ENCODE measurements around the gene AKAP7. TPM values are rescaled to one million over a fixed set of nuclear protein-coding genes. Genes with fewer than 3 reads are reported as not detected.

Gene AKAP7
- total and polyA plus RNA-seq, 2 donors (not counting 3 experiments of a cell fraction or from before 2014, with no cell fraction given) = 0.76 to 3.3 TPM

DNA sequence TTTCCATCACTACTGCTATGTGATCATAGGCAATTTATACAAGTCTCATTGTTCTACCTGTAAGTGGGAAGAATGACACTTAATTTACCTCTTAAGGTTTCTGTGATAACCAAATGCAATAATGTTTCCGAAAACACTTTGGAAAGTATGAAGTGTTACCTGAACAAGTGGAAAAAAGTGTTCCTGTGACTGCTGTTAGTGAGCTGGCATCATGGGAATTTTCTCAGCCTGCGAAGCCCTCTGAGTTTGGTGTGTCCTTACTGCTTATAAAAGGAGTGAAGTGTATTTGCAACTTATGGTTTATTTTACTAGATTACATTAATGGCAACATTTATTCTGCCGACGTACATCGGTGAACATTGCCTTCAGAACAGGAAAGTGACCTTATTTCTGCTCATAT is 133.0 kb downstream of the AKAP7 start:
- ChIA-PET POLR2A (no interaction called here), CTCF (no interaction called here)
- TF ChIP-seq, protein P1, sequence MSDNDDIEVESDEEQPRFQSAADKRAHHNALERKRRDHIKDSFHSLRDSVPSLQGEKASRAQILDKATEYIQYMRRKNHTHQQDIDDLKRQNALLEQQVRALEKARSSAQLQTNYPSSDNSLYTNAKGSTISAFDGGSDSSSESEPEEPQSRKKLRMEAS (IDR thresholded peaks at IDR 0.05; ENCODE audit: insufficient read depth, insufficient read length) = no peak
- TF ChIP-seq, protein P2, sequence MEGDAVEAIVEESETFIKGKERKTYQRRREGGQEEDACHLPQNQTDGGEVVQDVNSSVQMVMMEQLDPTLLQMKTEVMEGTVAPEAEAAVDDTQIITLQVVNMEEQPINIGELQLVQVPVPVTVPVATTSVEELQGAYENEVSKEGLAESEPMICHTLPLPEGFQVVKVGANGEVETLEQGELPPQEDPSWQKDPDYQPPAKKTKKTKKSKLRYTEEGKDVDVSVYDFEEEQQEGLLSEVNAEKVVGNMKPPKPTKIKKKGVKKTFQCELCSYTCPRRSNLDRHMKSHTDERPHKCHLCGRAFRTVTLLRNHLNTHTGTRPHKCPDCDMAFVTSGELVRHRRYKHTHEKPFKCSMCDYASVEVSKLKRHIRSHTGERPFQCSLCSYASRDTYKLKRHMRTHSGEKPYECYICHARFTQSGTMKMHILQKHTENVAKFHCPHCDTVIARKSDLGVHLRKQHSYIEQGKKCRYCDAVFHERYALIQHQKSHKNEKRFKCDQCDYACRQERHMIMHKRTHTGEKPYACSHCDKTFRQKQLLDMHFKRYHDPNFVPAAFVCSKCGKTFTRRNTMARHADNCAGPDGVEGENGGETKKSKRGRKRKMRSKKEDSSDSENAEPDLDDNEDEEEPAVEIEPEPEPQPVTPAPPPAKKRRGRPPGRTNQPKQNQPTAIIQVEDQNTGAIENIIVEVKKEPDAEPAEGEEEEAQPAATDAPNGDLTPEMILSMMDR (IDR thresholded peaks at IDR 0.05; ENCODE audit: extremely low read depth in 1 of 2, insufficient read depth in 1 of 2, low read depth in 1 of 2, low read length in 2 of 2) = no peak
- TF ChIP-seq JUN (IDR thresholded peaks at IDR 0.05; ENCODE audit: borderline replicate concordance, insufficient read depth, insufficient read length, low read depth) (no peak), FOS (IDR thresholded peaks at IDR 0.05; ENCODE audit: borderline replicate concordance, insufficient read depth, low read length) (no peak), GATA2 (IDR thresholded peaks at IDR 0.05; ENCODE audit: insufficient read depth, insufficient read length, low read depth, low read length) (no peak), POLR2AphosphoS5 (IDR thresholded peaks at IDR 0.05; ENCODE audit: insufficient read depth, low read depth, low read length) (no peak), EZH2 (IDR thresholded peaks at IDR 0.05; ENCODE audit: borderline replicate concordance, low read depth, low read length, severe bottlenecking) (no peak), MYC (IDR thresholded peaks at IDR 0.05; ENCODE audit: low read depth, low read length) (no peak), POLR2A (IDR thresholded peaks at IDR 0.05; ENCODE audit: low read depth, low read length) (no peak)
- no peaks in the 10 kb centered on the region for H3K79me2 ChIP-seq (ENCODE audit: control insufficient read depth, insufficient read depth, low read length)
- no peaks in the 10 kb centered on the region for H3K4me1 ChIP-seq (ENCODE audit: control insufficient read depth, extremely low read depth, insufficient read depth, low read length)
- no peaks in the 10 kb centered on the region for H4K20me1 ChIP-seq (replicated peaks; ENCODE audit: control insufficient read depth, extremely low read depth, insufficient read depth, low read length)
- no peak overlapping the region for H2AFZ ChIP-seq (ENCODE audit: low read depth, low read length)
- no peak overlapping the region for H3K27ac ChIP-seq (ENCODE audit: insufficient read depth, low read depth, low read length)
- H3K36me3 ChIP-seq (ENCODE audit: control insufficient read depth in 2 of 2, extremely low read depth in 1 of 2, insufficient read depth in 2 of 2, low read length in 2 of 2) = no peaks in the 10 kb centered on the region
- BruUV-seq (replicated peaks) = no TSS peak
- no peaks in the 10 kb centered on the region for H3K9me1 ChIP-seq (replicated peaks; ENCODE audit: control insufficient read depth, extremely low read depth, insufficient read depth, low read length)
- no peaks in the 10 kb centered on the region for H3K27me3 ChIP-seq (ENCODE audit: control insufficient read depth in 2 of 2, insufficient read depth in 2 of 2, low read length in 2 of 2)
- dilution Hi-C loops (cut with MboI; ENCODE audit: extremely low pct_ligation_motif_present, low sequenced_read_pairs) (no loop called here), intact Hi-C loops (cut with micrococcal nuclease) (no loop called here)
- DNase-seq (ENCODE audit: low read depth, low spot score) = no peak
- FAIRE-seq = no peak
- no peaks in the 10 kb centered on the region for H3K9me3 ChIP-seq (replicated peaks; ENCODE audit: control insufficient read depth, insufficient read depth, low read length)
- H3K4me2 ChIP-seq (ENCODE audit: insufficient read depth, low read length) = no peak overlapping the region
- H3K4me3 ChIP-seq (replicated peaks in 1 of 3; ENCODE audit: insufficient read depth in 1 of 3, low read depth in 1 of 3, low read length in 3 of 3) = no peak overlapping the region
- H3K9ac ChIP-seq (replicated peaks; ENCODE audit: extremely low read depth, insufficient read depth, low read length) = no peak overlapping the region
